KOPT-K1 (cell line): ENCODE measurements around the gene COA3.

Experiments used
- H3K27ac ChIP-seq: fragments of 200-600 bp; sonication (generic); 2 replicates; pipeline ENCODE4 v1.5.1; 2016; ENCODE audit warnings: antibody characterized with exemption, mild to moderate bottlenecking, low read depth, low read length; ENCODE audit not compliant: poor library complexity, severe bottlenecking
- H3K36me3 ChIP-seq: fragments of 200-600 bp; sonication (generic); 2 replicates; pipeline ENCODE4 v1.5.1; 2017; ENCODE audit warnings: antibody characterized with exemption, mild to moderate bottlenecking, low read length, moderate library complexity; ENCODE audit not compliant: insufficient read depth
- H3K9me3 ChIP-seq: fragments of 200-600 bp; sonication (generic); 2 replicates; pipeline ENCODE4 v1.5.1; 2017; ENCODE audit warnings: antibody characterized with exemption, low read length, mild to moderate bottlenecking; ENCODE audit not compliant: insufficient read depth, poor library complexity, severe bottlenecking

COA3 gene

GRCh38 chr17:42798383-42799380 is at the start of gene COA3, which contains the start of gene CNTD1:
Gene COA3 (minus strand): TSS chr17:42798704. CDS start chr17:42798681, 23 bp downstream.
Gene CNTD1 (plus strand): TSS chr17:42798861. CDS start chr17:42799068, 207 bp downstream.
- Histone ChIP-seq H3K36me3 (peaks cover 5% of the 10 kb centered on the region; the same call in 1 of the 2 replicates), H3K9me3 (no peaks in the 10 kb centered on the region), H3K27ac (peak within 1 kb of the TSS; percentile 53)

- Histone ChIP-seq H3K27ac (no peak overlapping the region), H3K9me3 (no peaks in the 10 kb centered on the region), H3K36me3 (peaks cover 29% of the 10 kb centered on the region)
Observed at GRCh38 chr17:42848093-42848492, 49.6 kb upstream of the COA3 start.

GRCh38 chr17:42846594-42847280 is 48.2 kb upstream of the COA3 start:
- Histone ChIP-seq H3K27ac (no peak overlapping the region), H3K9me3 (no peaks in the 10 kb centered on the region), H3K36me3 (peaks cover 43% of the 10 kb centered on the region)

GRCh38 chr17:42845918-42846593 is 47.6 kb upstream of the COA3 start:
- Histone ChIP-seq H3K36me3 (peaks cover 50% of the 10 kb centered on the region), H3K9me3 (no peaks in the 10 kb centered on the region), H3K27ac (no peak overlapping the region)

- no peaks in the 10 kb centered on the region for H3K9me3 ChIP-seq
- no peak overlapping the region for H3K27ac ChIP-seq
- peaks cover 55% of the 10 kb centered on the region for H3K36me3 ChIP-seq
Observed at GRCh38 chr17:42845556-42845917, 47.0 kb upstream of the COA3 start.

- Histone ChIP-seq H3K36me3 (peaks cover 60% of the 10 kb centered on the region), H3K27ac (no peak overlapping the region), H3K9me3 (no peaks in the 10 kb centered on the region)
Observed at GRCh38 chr17:42844761-42845555, 46.5 kb upstream of the COA3 start.

GRCh38 chr17:42844271-42844670 is 45.8 kb upstream of the COA3 start, which contains the start of gene AOC2:
Gene AOC2 (plus strand): TSS chr17:42844580. CDS start chr17:42844627, 47 bp downstream.
- Histone ChIP-seq H3K27ac (no peak within 1 kb of the TSS), H3K9me3 (no peaks in the 10 kb centered on the region), H3K36me3 (peaks cover 67% of the 10 kb centered on the region)

GRCh38 chr17:42843358-42843934 is 44.9 kb upstream of the COA3 start:
- Histone ChIP-seq H3K9me3 (no peaks in the 10 kb centered on the region), H3K36me3 (peaks cover 75% of the 10 kb centered on the region), H3K27ac (no peak overlapping the region)

GRCh38 chr17:42841975-42842685 is 43.6 kb upstream of the COA3 start:
- Histone ChIP-seq H3K36me3 (peaks cover 88% of the 10 kb centered on the region), H3K9me3 (no peaks in the 10 kb centered on the region)

GRCh38 chr17:42835732-42836131 is 37.2 kb upstream of the COA3 start:
- no peaks in the 10 kb centered on the region for H3K9me3 ChIP-seq
- peaks cover 55% of the 10 kb centered on the region for H3K36me3 ChIP-seq

More at GRCh38 chr17:42841975-42842685, 43.6 kb upstream of the COA3 start:
- H3K27ac ChIP-seq: no peak overlapping the region

GRCh38 chr17:42833767-42834422 is 35.4 kb upstream of the COA3 start:
- peaks cover 38% of the 10 kb centered on the region for H3K36me3 ChIP-seq
- peak overlapping the region; percentile 70 for H3K27ac ChIP-seq
- H3K9me3 ChIP-seq: no peaks in the 10 kb centered on the region

More at GRCh38 chr17:42835732-42836131, 37.2 kb upstream of the COA3 start:
- H3K27ac ChIP-seq: no peak overlapping the region

GRCh38 chr17:42832934-42833766 is 34.6 kb upstream of the COA3 start, which contains the start of gene PSME3:
Gene PSME3 (plus strand): TSS chr17:42833397. CDS start chr17:42833632, 235 bp downstream.
- Histone ChIP-seq H3K27ac (peak within 1 kb of the TSS; percentile 70), H3K36me3 (peaks cover 30% of the 10 kb centered on the region), H3K9me3 (no peaks in the 10 kb centered on the region)
